AG04449 (cell line): Measurements from ENCODE around the gene STK38.
A peak's percentile ranks its signal among the peaks of the same experiment; 100 is the strongest.
"Not testable (repeated sequence)": the region's sequence is repeated elsewhere in the genome, so short reads cannot be mapped to it uniquely, and the experiment has no call there.

Experiments
- CTCF ChIA-PET: fragments of 350-600 bp; formaldehyde crosslinking; extraction: SDS; loops from one replicate; lab custom pipeline; 2021; ENCODE audit warnings: antibody characterized with exemption; lab: Yijun Ruan, JAX
- POLR2A ChIA-PET: fragments of 400-600, 350-600 bp; formaldehyde crosslinking; extraction: SDS; loops from one replicate; lab custom pipeline; 2020; ENCODE audit warnings: antibody characterized with exemption, inconsistent platforms; lab: Yijun Ruan, JAX
- DNase-seq: peaks from one replicate; pipeline ENCODE4 v3.0.0-alpha.2; 2010; ENCODE audit warnings: low read depth, low spot score
- H3K4me3 ChIP-seq: 2 replicates; pipeline ENCODE4 v1.5.1; 2011; ENCODE audit warnings: low read depth, mild to moderate bottlenecking, control low read depth, low read length
- CTCF ChIP-seq: IDR thresholded peaks from one replicate; pipeline ENCODE4 v1.5.1; 2011; ENCODE audit warnings: mild to moderate bottlenecking, moderate library complexity, low read length, control low read depth, inconsistent platforms; ENCODE audit not compliant: insufficient read depth; ENCODE audit errors: missing control alignments

Gene STK38

GRCh38 chr6:36578431-36578830, 31.2 kb upstream of the STK38 start:
- CTCF ChIA-PET = no interaction called here
- DNase-seq = no peak
- POLR2A ChIA-PET = no interaction called here
- TF ChIP-seq CTCF = no peak
- H3K4me3 ChIP-seq = no peak overlapping the region

DNA sequence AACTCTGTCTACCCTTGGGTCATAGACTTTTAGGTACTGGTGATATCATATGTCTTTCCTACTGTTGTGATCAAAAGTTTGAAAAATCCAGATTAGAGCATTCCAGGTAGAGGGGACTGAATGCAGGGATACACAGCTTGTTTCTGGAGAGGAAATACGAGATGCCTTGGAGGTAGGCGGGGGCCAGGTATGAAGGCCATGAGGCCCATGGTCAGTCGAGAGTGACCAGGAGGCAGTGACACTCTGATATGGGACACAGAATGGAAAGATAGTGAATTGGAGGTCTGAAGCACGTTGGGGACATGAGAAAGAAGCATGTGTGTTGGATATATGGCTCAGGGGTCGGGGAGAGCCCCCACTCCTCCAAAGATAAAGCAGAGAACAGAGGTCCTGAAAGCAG, 30.8 kb upstream of the STK38 start:
- no peak for TF ChIP-seq CTCF
- CTCF ChIA-PET = no interaction called here
- POLR2A ChIA-PET = interaction anchor here (1.9 kb wide), 1 partner anchor 20 kb away, joined by 12 read pairs; no protein-coding TSS in a partner anchor
- DNase-seq = no peak
- no peak overlapping the region for H3K4me3 ChIP-seq

GRCh38 chr6:36577301-36577700, 30.0 kb upstream of the STK38 start:
- peak; percentile 82 for DNase-seq
- TF ChIP-seq CTCF = no peak
- CTCF ChIA-PET = no interaction called here
- POLR2A ChIA-PET = interaction anchor here (0.7 to 2.2 kb wide), 4 partner anchors 9 to 26 kb away, joined by 3 to 14 read pairs (median 8); partner anchors contain the start of gene SRSF3
- H3K4me3 ChIP-seq = no peak overlapping the region

DNA sequence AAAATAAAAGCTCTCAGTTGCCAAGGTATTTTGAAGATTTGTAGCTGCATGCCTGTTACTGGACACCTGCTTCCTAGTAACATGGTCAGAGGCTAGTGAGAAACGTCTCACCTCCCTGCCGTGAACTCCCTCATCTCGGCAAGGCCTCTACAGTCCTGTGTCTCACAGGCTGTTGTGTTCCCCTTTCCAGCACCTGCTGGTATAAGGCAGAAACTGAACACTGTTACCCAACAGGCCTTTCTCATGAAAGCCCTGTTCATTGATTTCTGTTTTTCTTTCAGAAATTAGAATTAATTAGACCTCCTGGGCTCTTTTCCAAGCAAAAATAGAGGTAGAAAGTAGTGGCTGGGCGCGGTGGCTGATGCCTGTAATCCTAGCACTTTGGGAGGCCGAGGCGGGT, 29.3 kb upstream of the STK38 start:
- no peak for TF ChIP-seq CTCF
- no peak for DNase-seq
- POLR2A ChIA-PET = interaction anchor here (0.7 to 2.2 kb wide), 3 partner anchors 10 to 21 kb away, joined by 4 to 14 read pairs (median 12); partner anchors contain the start of gene SRSF3
- no peak overlapping the region for H3K4me3 ChIP-seq
- CTCF ChIA-PET = interaction anchor here (1.3 kb wide), 1 partner anchor 10 kb away, joined by 6 read pairs; no protein-coding TSS in a partner anchor

GRCh38 chr6:36574679-36575078, 27.4 kb upstream of the STK38 start:
- CTCF ChIA-PET = no interaction called here
- TF ChIP-seq CTCF = no peak
- no peak for DNase-seq
- POLR2A ChIA-PET = no interaction called here
- no peak overlapping the region for H3K4me3 ChIP-seq

DNA sequence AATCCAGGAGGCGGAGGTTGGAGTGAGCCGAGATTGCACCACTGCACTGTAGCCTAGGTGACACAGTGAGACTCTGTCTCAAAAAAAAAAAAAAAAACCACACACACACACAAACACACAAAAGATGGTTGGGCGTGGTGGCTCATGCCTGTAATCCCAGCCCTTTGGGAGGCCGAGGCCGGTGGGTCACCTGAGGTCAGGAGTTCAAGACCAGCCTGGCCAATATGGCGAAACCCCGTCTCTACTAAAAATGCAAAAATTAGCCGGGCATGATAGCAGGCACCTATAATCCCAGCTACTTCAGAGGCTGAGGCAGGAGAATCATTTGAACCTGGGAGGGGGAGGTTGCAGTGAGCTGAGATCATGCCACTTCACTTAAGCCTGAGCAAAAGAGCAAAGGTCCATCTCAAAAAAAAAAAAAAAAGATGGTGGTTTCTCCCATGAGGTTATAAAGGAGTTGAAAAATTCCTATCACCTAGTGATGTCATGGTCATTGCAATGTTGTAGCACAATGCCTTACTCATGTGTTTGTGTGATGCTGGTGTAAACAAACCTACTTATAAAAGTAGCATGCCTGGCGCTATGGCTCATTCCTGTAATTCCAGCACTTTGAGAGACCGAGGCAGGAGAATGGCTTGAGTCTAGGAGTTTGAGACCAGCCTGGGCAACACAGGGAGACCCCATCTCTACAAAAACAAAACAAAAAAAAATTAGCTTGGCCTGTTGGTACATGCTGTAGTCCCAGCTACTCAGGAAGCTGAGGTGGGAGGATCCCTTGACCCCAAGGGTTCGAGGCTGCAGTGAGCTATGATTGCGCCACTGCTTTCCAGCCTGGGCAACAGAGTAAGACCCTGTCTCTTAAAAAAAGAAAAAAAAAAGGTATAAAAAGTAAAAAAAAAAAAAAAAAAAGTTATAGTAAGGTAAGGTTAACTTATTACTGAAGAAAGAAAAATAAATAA, 25.4 kb upstream of the STK38 start:
- POLR2A ChIA-PET, H3K4me3 ChIP-seq, DNase-seq, CTCF ChIA-PET: not testable (repeated sequence)
